ENCODE data around the gene HS6ST1.
A peak's percentile ranks its signal among the peaks of the same experiment; 100 is the strongest.

HS6ST1 gene

GRCh38 chr2:128284841-128285240 lies 33.8 kb downstream of the HS6ST1 start:
- Mint-ChIP-seq H3K27me3 (no peaks in the 10 kb centered on the region), H3K27ac (no peak overlapping the region), H3K4me3 (no peak overlapping the region), H3K9me3 (no peaks in the 10 kb centered on the region), H3K36me3 (no peaks in the 10 kb centered on the region), H3K4me1 (peaks cover 13% of the 10 kb centered on the region)
- no peak for ATAC-seq (ENCODE audit: low read depth)
- no peak for DNase-seq (ENCODE audit: low spot score in 2 of 2)

GRCh38 chr2:128284037-128284441 lies 34.6 kb downstream of the HS6ST1 start:
- no peaks in the 10 kb centered on the region for H3K9me3 Mint-ChIP-seq
- no peak overlapping the region for H3K4me3 Mint-ChIP-seq
- no peak overlapping the region for H3K27ac Mint-ChIP-seq
- no peak for DNase-seq (ENCODE audit: low spot score in 2 of 2)
- no peak for ATAC-seq (ENCODE audit: low read depth)
- no peaks in the 10 kb centered on the region for H3K27me3 Mint-ChIP-seq
- H3K4me1 Mint-ChIP-seq, result peaks cover 13% of the 10 kb centered on the region
- no peaks in the 10 kb centered on the region for H3K36me3 Mint-ChIP-seq

- ATAC-seq (ENCODE audit: low read depth) (no peak), DNase-seq (ENCODE audit: low spot score in 2 of 2) (no peak)
- H3K4me1 Mint-ChIP-seq, result peaks cover 13% of the 10 kb centered on the region
- no peak overlapping the region for H3K4me3 Mint-ChIP-seq
- no peak overlapping the region for H3K27ac Mint-ChIP-seq
- H3K36me3 Mint-ChIP-seq, result peaks cover under 1% of the 10 kb centered on the region
- no peaks in the 10 kb centered on the region for H3K9me3 Mint-ChIP-seq
- no peaks in the 10 kb centered on the region for H3K27me3 Mint-ChIP-seq
Measured at GRCh38 chr2:128282976-128283810, 35.5 kb downstream of the HS6ST1 start.

GRCh38 chr2:128282246-128282975 lies 36.3 kb downstream of the HS6ST1 start:
- Mint-ChIP-seq H3K4me1 (peaks cover 13% of the 10 kb centered on the region), H3K4me3 (no peak overlapping the region), H3K27ac (no peak overlapping the region), H3K27me3 (no peaks in the 10 kb centered on the region), H3K36me3 (peaks cover 2% of the 10 kb centered on the region), H3K9me3 (no peaks in the 10 kb centered on the region)
- ATAC-seq (ENCODE audit: low read depth) (no peak), DNase-seq (ENCODE audit: low spot score in 2 of 2) (no peak)

- Mint-ChIP-seq H3K27ac (no peak overlapping the region), H3K36me3 (peaks cover 2% of the 10 kb centered on the region)
Measured at GRCh38 chr2:128281852-128282245, 36.8 kb downstream of the HS6ST1 start.

GRCh38 chr2:128280901-128281321 lies 37.8 kb downstream of the HS6ST1 start:
- Mint-ChIP-seq H3K4me3 (no peak overlapping the region), H3K27me3 (no peaks in the 10 kb centered on the region)
- no peak for ATAC-seq (ENCODE audit: low read depth)

More at GRCh38 chr2:128281852-128282245, 36.8 kb downstream of the HS6ST1 start:
- H3K4me1 Mint-ChIP-seq, result peaks cover 13% of the 10 kb centered on the region
- ATAC-seq (ENCODE audit: low read depth) (no peak), DNase-seq (ENCODE audit: low spot score in 2 of 2) (no peak)
- no peaks in the 10 kb centered on the region for H3K9me3 Mint-ChIP-seq
- H3K4me3 Mint-ChIP-seq, result no peak overlapping the region
- no peaks in the 10 kb centered on the region for H3K27me3 Mint-ChIP-seq

GRCh38 chr2:128280158-128280871 lies 38.4 kb downstream of the HS6ST1 start:
- ATAC-seq (ENCODE audit: low read depth) (peak; percentile 24), DNase-seq (ENCODE audit: low spot score in 2 of 2) (no peak)
- Mint-ChIP-seq H3K4me3 (no peak overlapping the region), H3K9me3 (no peaks in the 10 kb centered on the region), H3K4me1 (peaks cover 13% of the 10 kb centered on the region), H3K36me3 (peaks cover 13% of the 10 kb centered on the region), H3K27me3 (no peaks in the 10 kb centered on the region), H3K27ac (no peak overlapping the region)

More at GRCh38 chr2:128280901-128281321, 37.8 kb downstream of the HS6ST1 start:
- DNase-seq (ENCODE audit: low spot score in 2 of 2), result no peak
- Mint-ChIP-seq H3K9me3 (no peaks in the 10 kb centered on the region), H3K36me3 (peaks cover 7% of the 10 kb centered on the region), H3K4me1 (peaks cover 13% of the 10 kb centered on the region), H3K27ac (peak overlapping the region; percentile 28)

- ATAC-seq (ENCODE audit: low read depth) (no peak), DNase-seq (ENCODE audit: low spot score in 2 of 2) (no peak)
- Mint-ChIP-seq H3K27ac (no peak overlapping the region), H3K36me3 (peaks cover 18% of the 10 kb centered on the region), H3K4me1 (peaks cover 13% of the 10 kb centered on the region), H3K27me3 (no peaks in the 10 kb centered on the region), H3K4me3 (no peak overlapping the region), H3K9me3 (peaks cover 2% of the 10 kb centered on the region)
Measured at GRCh38 chr2:128279786-128280157, 38.9 kb downstream of the HS6ST1 start.

GRCh38 chr2:128279009-128279408 lies 39.7 kb downstream of the HS6ST1 start:
- Mint-ChIP-seq H3K9me3 (peaks cover 6% of the 10 kb centered on the region), H3K4me1 (peaks cover 10% of the 10 kb centered on the region), H3K27me3 (no peaks in the 10 kb centered on the region), H3K36me3 (peaks cover 25% of the 10 kb centered on the region), H3K4me3 (no peak overlapping the region), H3K27ac (no peak overlapping the region)
- ATAC-seq (ENCODE audit: low read depth) (no peak), DNase-seq (ENCODE audit: low spot score in 2 of 2) (no peak)

GRCh38 chr2:128277961-128278681 lies 40.5 kb downstream of the HS6ST1 start:
- H3K27ac Mint-ChIP-seq, result no peak overlapping the region
- no peak for ATAC-seq (ENCODE audit: low read depth)

GRCh38 chr2:128276878-128277675 lies 41.6 kb downstream of the HS6ST1 start:
- Mint-ChIP-seq H3K36me3 (peaks cover 27% of the 10 kb centered on the region), H3K27ac (no peak overlapping the region), H3K4me1 (peaks cover 8% of the 10 kb centered on the region), H3K4me3 (no peak overlapping the region), H3K9me3 (peaks cover 7% of the 10 kb centered on the region), H3K27me3 (no peaks in the 10 kb centered on the region)
- no peak for DNase-seq (ENCODE audit: low spot score in 2 of 2)
- ATAC-seq (ENCODE audit: low read depth), result no peak

More at GRCh38 chr2:128277961-128278681, 40.5 kb downstream of the HS6ST1 start:
- Mint-ChIP-seq H3K27me3 (no peaks in the 10 kb centered on the region), H3K4me3 (no peak overlapping the region), H3K9me3 (peaks cover 7% of the 10 kb centered on the region), H3K36me3 (peaks cover 27% of the 10 kb centered on the region), H3K4me1 (peaks cover 10% of the 10 kb centered on the region)
- no peak for DNase-seq (ENCODE audit: low spot score in 2 of 2)

- H3K36me3 Mint-ChIP-seq, result peaks cover 27% of the 10 kb centered on the region
Measured at GRCh38 chr2:128275498-128276045, 43.1 kb downstream of the HS6ST1 start.

GRCh38 chr2:128274218-128274617 lies 44.5 kb downstream of the HS6ST1 start:
- Mint-ChIP-seq H3K9me3 (peaks cover 7% of the 10 kb centered on the region), H3K36me3 (peaks cover 27% of the 10 kb centered on the region), H3K4me1 (no peaks in the 10 kb centered on the region), H3K27ac (no peak overlapping the region), H3K27me3 (no peaks in the 10 kb centered on the region), H3K4me3 (no peak overlapping the region)
- DNase-seq (ENCODE audit: low spot score in 2 of 2) (no peak), ATAC-seq (ENCODE audit: low read depth) (no peak)

More at GRCh38 chr2:128275498-128276045, 43.1 kb downstream of the HS6ST1 start:
- ATAC-seq (ENCODE audit: low read depth) (no peak), DNase-seq (ENCODE audit: low spot score in 2 of 2) (no peak)
- Mint-ChIP-seq H3K4me3 (no peak overlapping the region), H3K4me1 (no peaks in the 10 kb centered on the region), H3K27me3 (no peaks in the 10 kb centered on the region), H3K27ac (no peak overlapping the region), H3K9me3 (peaks cover 7% of the 10 kb centered on the region)

Measured in memory B cell (primary cell).